ENCODE results near the gene CDH4.
"Not testable (repeated sequence)": the region's sequence is repeated elsewhere in the genome, so short reads cannot be mapped to it uniquely, and the experiment has no call there.

Gene CDH4

GRCh38 chr20:61443443-61444126 is 191.5 kb downstream of the CDH4 start:
- no peaks in the 10 kb centered on the region for H3K9me3 Mint-ChIP-seq
- H3K36me3 Mint-ChIP-seq (ENCODE audit: low read depth), result no peaks in the 10 kb centered on the region
- H3K4me3 Mint-ChIP-seq, result no peak overlapping the region
- H3K4me1 Mint-ChIP-seq (ENCODE audit: low read depth), result no peaks in the 10 kb centered on the region
- H3K27ac Mint-ChIP-seq, result no peak overlapping the region
- H3K27me3 Mint-ChIP-seq (ENCODE audit: low read depth), result no peaks in the 10 kb centered on the region

GRCh38 chr20:61444637-61445036 is 192.6 kb downstream of the CDH4 start:
- Mint-ChIP-seq H3K4me3 (no peak overlapping the region), H3K27ac (no peak overlapping the region), H3K36me3 (ENCODE audit: low read depth) (no peaks in the 10 kb centered on the region), H3K27me3 (ENCODE audit: low read depth) (no peaks in the 10 kb centered on the region), H3K9me3 (no peaks in the 10 kb centered on the region), H3K4me1 (ENCODE audit: low read depth) (no peaks in the 10 kb centered on the region)

- Mint-ChIP-seq H3K27me3 (ENCODE audit: low read depth) (no peaks in the 10 kb centered on the region), H3K4me1 (ENCODE audit: low read depth) (no peaks in the 10 kb centered on the region), H3K4me3 (no peak overlapping the region), H3K9me3 (no peaks in the 10 kb centered on the region), H3K27ac (no peak overlapping the region), H3K36me3 (ENCODE audit: low read depth) (no peaks in the 10 kb centered on the region)
Measured at GRCh38 chr20:61445138-61445537, 193.1 kb downstream of the CDH4 start.

GRCh38 chr20:61445741-61446140 is 193.7 kb downstream of the CDH4 start:
- H3K36me3 Mint-ChIP-seq (ENCODE audit: low read depth), result no peaks in the 10 kb centered on the region
- no peaks in the 10 kb centered on the region for H3K4me1 Mint-ChIP-seq (ENCODE audit: low read depth)
- H3K27ac Mint-ChIP-seq, result no peak overlapping the region
- no peaks in the 10 kb centered on the region for H3K27me3 Mint-ChIP-seq (ENCODE audit: low read depth)
- H3K9me3 Mint-ChIP-seq, result no peaks in the 10 kb centered on the region
- no peak overlapping the region for H3K4me3 Mint-ChIP-seq

- Mint-ChIP-seq H3K27ac (no peak overlapping the region), H3K4me1 (ENCODE audit: low read depth) (no peaks in the 10 kb centered on the region), H3K9me3 (no peaks in the 10 kb centered on the region), H3K27me3 (ENCODE audit: low read depth) (no peaks in the 10 kb centered on the region), H3K4me3 (no peak overlapping the region), H3K36me3 (ENCODE audit: low read depth) (no peaks in the 10 kb centered on the region)
Measured at GRCh38 chr20:61447952-61448351, 195.9 kb downstream of the CDH4 start.

GRCh38 chr20:61448386-61448785 is 196.3 kb downstream of the CDH4 start:
- Mint-ChIP-seq H3K4me3 (no peak overlapping the region), H3K27ac (no peak overlapping the region), H3K9me3 (no peaks in the 10 kb centered on the region), H3K4me1 (ENCODE audit: low read depth) (no peaks in the 10 kb centered on the region), H3K36me3 (ENCODE audit: low read depth) (no peaks in the 10 kb centered on the region), H3K27me3 (ENCODE audit: low read depth) (no peaks in the 10 kb centered on the region)

GRCh38 chr20:61449057-61449609 is 197.1 kb downstream of the CDH4 start:
- Mint-ChIP-seq H3K9me3 (no peaks in the 10 kb centered on the region), H3K27me3 (ENCODE audit: low read depth) (no peaks in the 10 kb centered on the region), H3K27ac (no peak overlapping the region), H3K4me1 (ENCODE audit: low read depth) (no peaks in the 10 kb centered on the region), H3K36me3 (ENCODE audit: low read depth) (no peaks in the 10 kb centered on the region), H3K4me3 (no peak overlapping the region)

GRCh38 chr20:61449916-61450315 is 197.9 kb downstream of the CDH4 start:
- no peaks in the 10 kb centered on the region for H3K27me3 Mint-ChIP-seq (ENCODE audit: low read depth)
- H3K36me3 Mint-ChIP-seq (ENCODE audit: low read depth), result no peaks in the 10 kb centered on the region
- no peak overlapping the region for H3K4me3 Mint-ChIP-seq
- no peaks in the 10 kb centered on the region for H3K9me3 Mint-ChIP-seq
- no peaks in the 10 kb centered on the region for H3K4me1 Mint-ChIP-seq (ENCODE audit: low read depth)
- H3K27ac Mint-ChIP-seq, result no peak overlapping the region

- no peaks in the 10 kb centered on the region for H3K4me1 Mint-ChIP-seq (ENCODE audit: low read depth)
- H3K27ac Mint-ChIP-seq, result no peak overlapping the region
- no peaks in the 10 kb centered on the region for H3K36me3 Mint-ChIP-seq (ENCODE audit: low read depth)
- H3K9me3 Mint-ChIP-seq, result no peaks in the 10 kb centered on the region
- no peak overlapping the region for H3K4me3 Mint-ChIP-seq
- H3K27me3 Mint-ChIP-seq (ENCODE audit: low read depth), result no peaks in the 10 kb centered on the region
Measured at GRCh38 chr20:61450549-61450948, 198.5 kb downstream of the CDH4 start.

- Mint-ChIP-seq H3K4me1 (ENCODE audit: low read depth) (no peaks in the 10 kb centered on the region), H3K27ac (no peak overlapping the region), H3K27me3 (ENCODE audit: low read depth) (no peaks in the 10 kb centered on the region), H3K4me3 (no peak overlapping the region), H3K36me3 (ENCODE audit: low read depth) (no peaks in the 10 kb centered on the region), H3K9me3 (no peaks in the 10 kb centered on the region)
Measured at GRCh38 chr20:61451009-61451408, 198.9 kb downstream of the CDH4 start.

- no peaks in the 10 kb centered on the region for H3K27me3 Mint-ChIP-seq (ENCODE audit: low read depth)
- H3K36me3 Mint-ChIP-seq (ENCODE audit: low read depth), result no peaks in the 10 kb centered on the region
- no peaks in the 10 kb centered on the region for H3K9me3 Mint-ChIP-seq
- no peak overlapping the region for H3K27ac Mint-ChIP-seq
- H3K4me1 Mint-ChIP-seq (ENCODE audit: low read depth), result no peaks in the 10 kb centered on the region
- H3K4me3 Mint-ChIP-seq, result no peak overlapping the region
Measured at GRCh38 chr20:61451953-61452352, 199.9 kb downstream of the CDH4 start.

- Mint-ChIP-seq H3K27ac (no peak overlapping the region), H3K4me1 (ENCODE audit: low read depth) (no peaks in the 10 kb centered on the region), H3K9me3 (no peaks in the 10 kb centered on the region), H3K27me3 (ENCODE audit: low read depth) (no peaks in the 10 kb centered on the region), H3K36me3 (ENCODE audit: low read depth) (no peaks in the 10 kb centered on the region), H3K4me3 (no peak overlapping the region)
Measured at GRCh38 chr20:61453219-61453618, 201.2 kb downstream of the CDH4 start.

GRCh38 chr20:61453623-61454022 is 201.6 kb downstream of the CDH4 start:
- H3K27ac Mint-ChIP-seq; H3K27me3 Mint-ChIP-seq (ENCODE audit: low read depth); H3K4me3 Mint-ChIP-seq; H3K36me3 Mint-ChIP-seq (ENCODE audit: low read depth); H3K4me1 Mint-ChIP-seq (ENCODE audit: low read depth); H3K9me3 Mint-ChIP-seq: not testable (repeated sequence)

- no peaks in the 10 kb centered on the region for H3K27me3 Mint-ChIP-seq (ENCODE audit: low read depth)
- no peak overlapping the region for H3K27ac Mint-ChIP-seq
- no peaks in the 10 kb centered on the region for H3K9me3 Mint-ChIP-seq
- H3K4me3 Mint-ChIP-seq, result no peak overlapping the region
- no peaks in the 10 kb centered on the region for H3K4me1 Mint-ChIP-seq (ENCODE audit: low read depth)
- H3K36me3 Mint-ChIP-seq (ENCODE audit: low read depth), result no peaks in the 10 kb centered on the region
Measured at GRCh38 chr20:61454053-61454452, 202.0 kb downstream of the CDH4 start.

- Mint-ChIP-seq H3K27ac (no peak overlapping the region), H3K4me1 (ENCODE audit: low read depth) (no peaks in the 10 kb centered on the region), H3K27me3 (ENCODE audit: low read depth) (no peaks in the 10 kb centered on the region), H3K9me3 (no peaks in the 10 kb centered on the region), H3K4me3 (no peak overlapping the region), H3K36me3 (ENCODE audit: low read depth) (no peaks in the 10 kb centered on the region)
Measured at GRCh38 chr20:61455508-61456215, 203.6 kb downstream of the CDH4 start.
